OCI-LY1 (cell line): ENCODE results near the gene GJD3.

ENCODE experiments used
- EZH2 ChIP-seq: fragments of 200-600 bp; sonication (generic), shearing (Covaris generic); IDR thresholded peaks from 2 replicates; pipeline ENCODE4 v1.8.0; 2017; ENCODE audit warnings: borderline replicate concordance, mixed run types, mild to moderate bottlenecking, antibody characterized with exemption, low read length, moderate library complexity, mixed read lengths
- TF ChIP-seq, protein P1 (sequence below): fragments of 200-600 bp; sonication (generic), shearing (Covaris generic); IDR thresholded peaks from 2 replicates; pipeline ENCODE4 v1.5.1; 2017; ENCODE audit warnings: mild to moderate bottlenecking, antibody characterized with exemption, low read length, moderate library complexity, mixed read lengths

DNA sequence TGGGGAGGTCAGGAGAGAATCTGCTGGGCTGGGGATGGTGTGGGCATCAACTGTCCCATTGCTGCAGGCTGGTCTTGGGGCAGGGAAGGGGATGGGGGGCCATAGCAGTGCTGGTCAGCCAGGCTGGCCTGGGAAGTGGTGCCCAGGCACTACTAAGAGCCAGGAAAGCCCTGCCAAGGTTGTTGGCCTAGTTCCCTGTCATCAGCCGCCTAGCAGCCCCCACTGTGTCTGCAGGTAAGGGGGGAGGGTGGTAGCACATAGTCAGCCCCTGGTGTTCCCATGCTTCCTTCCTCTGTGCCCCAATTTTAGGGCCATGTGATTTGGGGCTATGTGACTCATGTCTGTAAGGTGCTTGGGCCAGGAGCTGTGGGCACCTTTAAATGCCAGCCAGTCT lies 17.8 kb downstream of the GJD3 start:
- TF ChIP-seq, protein P1, sequence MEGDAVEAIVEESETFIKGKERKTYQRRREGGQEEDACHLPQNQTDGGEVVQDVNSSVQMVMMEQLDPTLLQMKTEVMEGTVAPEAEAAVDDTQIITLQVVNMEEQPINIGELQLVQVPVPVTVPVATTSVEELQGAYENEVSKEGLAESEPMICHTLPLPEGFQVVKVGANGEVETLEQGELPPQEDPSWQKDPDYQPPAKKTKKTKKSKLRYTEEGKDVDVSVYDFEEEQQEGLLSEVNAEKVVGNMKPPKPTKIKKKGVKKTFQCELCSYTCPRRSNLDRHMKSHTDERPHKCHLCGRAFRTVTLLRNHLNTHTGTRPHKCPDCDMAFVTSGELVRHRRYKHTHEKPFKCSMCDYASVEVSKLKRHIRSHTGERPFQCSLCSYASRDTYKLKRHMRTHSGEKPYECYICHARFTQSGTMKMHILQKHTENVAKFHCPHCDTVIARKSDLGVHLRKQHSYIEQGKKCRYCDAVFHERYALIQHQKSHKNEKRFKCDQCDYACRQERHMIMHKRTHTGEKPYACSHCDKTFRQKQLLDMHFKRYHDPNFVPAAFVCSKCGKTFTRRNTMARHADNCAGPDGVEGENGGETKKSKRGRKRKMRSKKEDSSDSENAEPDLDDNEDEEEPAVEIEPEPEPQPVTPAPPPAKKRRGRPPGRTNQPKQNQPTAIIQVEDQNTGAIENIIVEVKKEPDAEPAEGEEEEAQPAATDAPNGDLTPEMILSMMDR = no peak
- no peak for TF ChIP-seq EZH2
